ENCODE data around the gene GSTT4.

Gene GSTT4

DNA sequence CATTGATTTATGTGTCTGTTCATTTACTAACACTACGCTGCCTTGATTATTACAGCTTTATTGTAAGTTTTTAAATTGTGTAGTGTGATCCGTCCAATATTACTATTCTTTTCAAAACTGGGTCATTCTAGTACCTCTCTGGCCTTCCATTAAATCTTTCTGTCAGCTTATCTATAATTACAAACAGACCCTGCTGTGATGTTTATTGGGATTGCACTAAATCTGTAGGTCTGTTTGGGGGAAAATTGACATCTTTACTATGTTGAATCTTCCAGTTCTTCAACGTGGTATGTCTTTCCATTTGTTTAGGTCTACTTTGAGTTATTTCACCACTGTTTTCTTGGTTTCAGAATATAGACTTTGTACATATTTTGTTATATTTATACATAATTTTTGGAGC, 21.5 kb upstream of the GSTT4 start:
- Histone ChIP-seq H2BK120ac (ENCODE audit: insufficient read depth, low read length, poor library complexity) (no peak overlapping the region), H3K18ac (ENCODE audit: low read length) (no peak overlapping the region), H2BK12ac (ENCODE audit: low read length) (no peak overlapping the region), H3K4ac (ENCODE audit: low read depth, low read length) (no peak overlapping the region), H3K79me1 (ENCODE audit: low read length) (no peaks in the 10 kb centered on the region), H4K91ac (ENCODE audit: low read depth, low read length) (no peak overlapping the region), H3K36me3 (ENCODE audit: control insufficient read depth in 1 of 2, insufficient read depth in 2 of 2, low read length in 2 of 2) (no peaks in the 10 kb centered on the region), H3K4me1 (ENCODE audit: control insufficient read depth in 1 of 2, insufficient read depth in 2 of 2, low read length in 2 of 2) (peaks cover 0 to 4% of the 10 kb centered on the region in 2 experiments), H3K14ac (ENCODE audit: low read length) (no peak overlapping the region), H3K9me3 (ENCODE audit: insufficient read depth, low read depth, low read length) (no peaks in the 10 kb centered on the region), H2BK5ac (ENCODE audit: low read depth, low read length, poor library complexity) (no peak overlapping the region), H3K27ac (ENCODE audit: low read depth, low read length) (no peak overlapping the region), H3K27me3 (ENCODE audit: insufficient read depth, low read length) (no peaks in the 10 kb centered on the region), H4K12ac (ENCODE audit: low read depth, low read length) (no peak overlapping the region), H3K4me2 (ENCODE audit: low read length) (no peak overlapping the region), H3K9ac (ENCODE audit: low read length) (no peak overlapping the region), H3K79me2 (ENCODE audit: control insufficient read depth, insufficient read depth, low read length, poor library complexity) (no peaks in the 10 kb centered on the region), H4K8ac (ENCODE audit: low read depth, low read length) (no peak overlapping the region), H3K23ac (ENCODE audit: low read length) (no peak overlapping the region), H3K4me3 (ENCODE audit: low read depth, low read length) (no peak overlapping the region), H2AFZ (ENCODE audit: insufficient read depth, low read length, poor library complexity) (no peak overlapping the region), H2AK5ac (ENCODE audit: low read length) (no peak overlapping the region)
- DNase-seq, result no peak
- no CpG with 5 or more reads among the region's 3 CpGs for WGBS (ENCODE audit: extremely low coverage, insufficient coverage, insufficient read length)

DNA sequence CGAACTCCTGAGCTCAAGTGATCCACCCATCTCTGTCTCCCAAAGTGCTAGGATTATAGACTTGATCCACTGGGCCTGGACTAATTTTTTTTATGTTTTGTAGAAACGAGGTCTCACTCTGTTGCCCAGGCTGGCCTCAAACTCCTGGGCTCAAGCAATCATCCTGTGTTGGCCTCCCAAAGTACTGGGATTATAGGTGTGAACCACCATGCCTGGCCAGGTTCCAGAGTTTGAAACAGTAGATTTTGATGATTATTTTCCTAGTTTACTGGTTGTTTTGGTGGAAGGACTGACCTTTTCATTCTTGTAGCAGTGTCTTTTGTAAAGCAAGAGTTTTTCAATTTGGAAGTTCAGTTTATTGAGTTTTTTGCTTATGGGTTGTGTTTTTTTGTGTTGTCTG, 20.8 kb upstream of the GSTT4 start:
- Histone ChIP-seq H3K79me1 (ENCODE audit: low read length) (no peaks in the 10 kb centered on the region), H3K9ac (ENCODE audit: low read length) (no peak overlapping the region), H4K12ac (ENCODE audit: low read depth, low read length) (no peak overlapping the region), H3K18ac (ENCODE audit: low read length) (no peak overlapping the region), H2AK5ac (ENCODE audit: low read length) (no peak overlapping the region), H3K4me1 (ENCODE audit: control insufficient read depth in 1 of 2, insufficient read depth in 2 of 2, low read length in 2 of 2) (no peaks in the 10 kb centered on the region), H2BK5ac (ENCODE audit: low read depth, low read length, poor library complexity) (no peak overlapping the region), H3K4me3 (ENCODE audit: low read depth, low read length) (no peak overlapping the region), H4K91ac (ENCODE audit: low read depth, low read length) (no peak overlapping the region), H3K79me2 (ENCODE audit: control insufficient read depth, insufficient read depth, low read length, poor library complexity) (no peaks in the 10 kb centered on the region), H3K36me3 (ENCODE audit: control insufficient read depth in 1 of 2, insufficient read depth in 2 of 2, low read length in 2 of 2) (no peaks in the 10 kb centered on the region), H2BK12ac (ENCODE audit: low read length) (no peak overlapping the region), H3K27ac (ENCODE audit: low read depth, low read length) (no peak overlapping the region), H4K8ac (ENCODE audit: low read depth, low read length) (no peak overlapping the region), H3K27me3 (ENCODE audit: insufficient read depth, low read length) (no peaks in the 10 kb centered on the region), H2AFZ (ENCODE audit: insufficient read depth, low read length, poor library complexity) (no peak overlapping the region), H3K4me2 (ENCODE audit: low read length) (no peak overlapping the region), H3K4ac (ENCODE audit: low read depth, low read length) (no peak overlapping the region), H3K23ac (ENCODE audit: low read length) (no peak overlapping the region), H3K9me3 (ENCODE audit: insufficient read depth, low read depth, low read length) (no peaks in the 10 kb centered on the region), H2BK120ac (ENCODE audit: insufficient read depth, low read length, poor library complexity) (no peak overlapping the region), H3K14ac (ENCODE audit: low read length) (no peak overlapping the region)
- no CpG with 5 or more reads among the region's 2 CpGs for WGBS (ENCODE audit: extremely low coverage, insufficient coverage, insufficient read length)
- DNase-seq, result no peak

DNA sequence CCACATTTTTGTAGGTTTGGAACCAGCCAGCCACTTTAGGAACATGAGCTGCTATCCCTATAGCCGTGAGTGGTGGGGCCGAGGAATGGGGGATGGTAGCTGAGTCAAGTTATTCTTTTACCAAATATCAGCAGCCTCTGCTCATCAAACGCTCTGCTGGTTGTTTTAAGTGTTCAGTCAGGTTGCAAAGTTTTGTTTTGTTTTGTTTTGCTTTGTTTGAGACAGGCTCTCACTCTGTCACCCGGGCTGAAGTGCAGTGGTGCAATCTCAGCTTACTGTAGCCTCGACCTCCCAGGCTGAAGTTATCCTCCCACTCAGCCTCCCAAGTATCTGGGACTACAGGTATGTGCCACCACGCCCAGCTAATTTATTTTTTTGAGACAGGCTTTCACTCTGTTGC, 20.2 kb upstream of the GSTT4 start:
- Histone ChIP-seq H4K91ac (ENCODE audit: low read depth, low read length) (no peak overlapping the region), H3K4me2 (ENCODE audit: low read length) (no peak overlapping the region), H2AK5ac (ENCODE audit: low read length) (no peak overlapping the region), H3K14ac (ENCODE audit: low read length) (no peak overlapping the region), H3K9ac (ENCODE audit: low read length) (no peak overlapping the region), H3K79me1 (ENCODE audit: low read length) (no peaks in the 10 kb centered on the region), H3K9me3 (ENCODE audit: insufficient read depth, low read depth, low read length) (no peaks in the 10 kb centered on the region), H3K4ac (ENCODE audit: low read depth, low read length) (no peak overlapping the region), H3K23ac (ENCODE audit: low read length) (no peak overlapping the region), H4K8ac (ENCODE audit: low read depth, low read length) (no peak overlapping the region), H3K27ac (ENCODE audit: low read depth, low read length) (no peak overlapping the region), H3K79me2 (ENCODE audit: control insufficient read depth, insufficient read depth, low read length, poor library complexity) (no peaks in the 10 kb centered on the region), H3K4me1 (ENCODE audit: control insufficient read depth in 1 of 2, insufficient read depth in 2 of 2, low read length in 2 of 2) (no peaks in the 10 kb centered on the region), H3K27me3 (ENCODE audit: insufficient read depth, low read length) (no peaks in the 10 kb centered on the region), H2BK5ac (ENCODE audit: low read depth, low read length, poor library complexity) (no peak overlapping the region), H2BK120ac (ENCODE audit: insufficient read depth, low read length, poor library complexity) (no peak overlapping the region), H4K12ac (ENCODE audit: low read depth, low read length) (no peak overlapping the region), H3K18ac (ENCODE audit: low read length) (no peak overlapping the region), H3K36me3 (ENCODE audit: control insufficient read depth in 1 of 2, insufficient read depth in 2 of 2, low read length in 2 of 2) (no peaks in the 10 kb centered on the region), H2BK12ac (ENCODE audit: low read length) (no peak overlapping the region), H2AFZ (ENCODE audit: insufficient read depth, low read length, poor library complexity) (no peak overlapping the region), H3K4me3 (ENCODE audit: low read depth, low read length) (no peak overlapping the region)
- no CpG with 5 or more reads among the region's 6 CpGs for WGBS (ENCODE audit: extremely low coverage, insufficient coverage, insufficient read length)
- no peak for DNase-seq

DNA sequence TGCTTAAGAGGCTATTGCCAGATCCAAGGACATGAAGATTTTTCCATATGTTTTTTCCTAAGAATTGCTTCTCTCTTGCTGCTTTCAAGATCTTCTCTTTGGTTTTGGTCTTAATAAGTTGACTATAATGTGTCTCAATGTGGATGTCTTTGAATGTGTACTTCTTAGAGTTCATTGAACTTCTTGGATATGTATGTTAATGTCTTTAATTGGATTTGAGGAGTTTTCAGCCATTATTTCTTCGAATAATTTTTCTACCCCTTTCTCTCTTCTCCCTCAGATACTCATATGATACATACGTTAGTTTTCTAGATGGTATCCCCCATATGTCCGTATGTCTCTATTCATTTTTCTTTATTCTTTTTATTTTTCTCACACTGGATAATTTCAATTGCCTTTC, 19.1 kb upstream of the GSTT4 start:
- Histone ChIP-seq H3K9me3 (ENCODE audit: insufficient read depth, low read depth, low read length) (no peaks in the 10 kb centered on the region), H3K27ac (ENCODE audit: low read depth, low read length) (no peak overlapping the region), H3K4me2 (ENCODE audit: low read length) (no peak overlapping the region), H3K14ac (ENCODE audit: low read length) (no peak overlapping the region), H2AFZ (ENCODE audit: insufficient read depth, low read length, poor library complexity) (no peak overlapping the region), H4K8ac (ENCODE audit: low read depth, low read length) (no peak overlapping the region), H4K12ac (ENCODE audit: low read depth, low read length) (no peak overlapping the region), H3K9ac (ENCODE audit: low read length) (no peak overlapping the region), H2BK120ac (ENCODE audit: insufficient read depth, low read length, poor library complexity) (no peak overlapping the region), H3K23ac (ENCODE audit: low read length) (no peak overlapping the region), H3K18ac (ENCODE audit: low read length) (no peak overlapping the region), H3K4ac (ENCODE audit: low read depth, low read length) (no peak overlapping the region), H2BK12ac (ENCODE audit: low read length) (no peak overlapping the region), H3K36me3 (ENCODE audit: control insufficient read depth in 1 of 2, insufficient read depth in 2 of 2, low read length in 2 of 2) (no peaks in the 10 kb centered on the region), H3K4me3 (ENCODE audit: low read depth, low read length) (no peak overlapping the region), H2BK5ac (ENCODE audit: low read depth, low read length, poor library complexity) (no peak overlapping the region), H3K4me1 (ENCODE audit: control insufficient read depth in 1 of 2, insufficient read depth in 2 of 2, low read length in 2 of 2) (no peaks in the 10 kb centered on the region), H4K91ac (ENCODE audit: low read depth, low read length) (no peak overlapping the region), H3K79me1 (ENCODE audit: low read length) (no peaks in the 10 kb centered on the region), H3K79me2 (ENCODE audit: control insufficient read depth, insufficient read depth, low read length, poor library complexity) (no peaks in the 10 kb centered on the region), H2AK5ac (ENCODE audit: low read length) (no peak overlapping the region), H3K27me3 (ENCODE audit: insufficient read depth, low read length) (no peaks in the 10 kb centered on the region)
- no CpG with 5 or more reads among the region's 3 CpGs for WGBS (ENCODE audit: extremely low coverage, insufficient coverage, insufficient read length)
- no peak for DNase-seq
